Astrocyte of the spinal cord (primary cell): ENCODE results near the gene IL5RA.

Source experiments
- DNase-seq: peaks from one replicate; pipeline ENCODE4 v3.0.0; 2011; ENCODE audit warnings: low read depth, low spot score
- H3K4me3 ChIP-seq: 2 replicates; pipeline ENCODE4 v1.5.1; 2011; ENCODE audit warnings: low read depth, mild to moderate bottlenecking, low read length, moderate library complexity
- CTCF ChIP-seq: IDR thresholded peaks from 2 replicates; pipeline ENCODE4 v1.5.1; 2012; ENCODE audit warnings: low read depth, mild to moderate bottlenecking, low read length, inconsistent platforms
- in situ Hi-C: cut with HindIII; loops from 2 replicates; pipeline ENCODE4 v1.10.0; 2017; ENCODE audit warnings: low sequenced_read_pairs

The IL5RA gene

GRCh38 chr3:3141939-3142338 lies 31.8 kb upstream of the IL5RA start:
- DNase-seq: no peak
- no peak for TF ChIP-seq CTCF

GRCh38 chr3:3137526-3137925 lies 27.4 kb upstream of the IL5RA start:
- no peak overlapping the region for H3K4me3 ChIP-seq
- no peak for TF ChIP-seq CTCF
- DNase-seq: no peak
- in situ Hi-C loops: no loop called here

More at GRCh38 chr3:3141939-3142338, 31.8 kb upstream of the IL5RA start:
- in situ Hi-C loops: no loop called here
- H3K4me3 ChIP-seq: no peak overlapping the region

- TF ChIP-seq CTCF: no peak
- no peak for DNase-seq
- in situ Hi-C loops: no loop called here
- no peak overlapping the region for H3K4me3 ChIP-seq
These were observed 24.7 kb upstream of the IL5RA start for GRCh38 chr3:3134750-3135448.

- in situ Hi-C loops: no loop called here
- TF ChIP-seq CTCF: no peak
- no peak for DNase-seq
- no peak overlapping the region for H3K4me3 ChIP-seq
These were observed 23.3 kb upstream of the IL5RA start for GRCh38 chr3:3133500-3133899.

- TF ChIP-seq CTCF: no peak
- no peak for DNase-seq
- in situ Hi-C loops: no loop called here
- no peak overlapping the region for H3K4me3 ChIP-seq
These were observed 19.4 kb upstream of the IL5RA start for GRCh38 chr3:3129579-3129978.

- H3K4me3 ChIP-seq: peak overlapping the region; percentile 89
- no peak for TF ChIP-seq CTCF
- DNase-seq: no peak
- in situ Hi-C loops: no loop called here
These were observed 17.3 kb upstream of the IL5RA start for GRCh38 chr3:3127432-3128010.
